H4 (cell line): ENCODE data around the gene TMEM92. TPM values are rescaled to one million over a fixed set of nuclear protein-coding genes. Genes with fewer than 3 reads are reported as not detected.
"Not testable (repeated sequence)": the region's sequence is repeated elsewhere in the genome, so short reads cannot be mapped to it uniquely, and the experiment has no call there.

Experiments
- DNase-seq: peaks from one replicate; pipeline ENCODE4 v3.0.0-alpha.2; 2015; ENCODE audit warnings: low spot score
- total RNA-seq: library from RNA; depleted of rRNA; stranded (reverse); fragments of >200 nt; shearing (Covaris generic); gene quantifications from 2 replicates; pipeline ENCODE4 v1.2.3, GENCODE V29; 2014

Gene TMEM92
- total RNA-seq, 1 experiment from 2014 or later, result 7.4 TPM

DNA sequence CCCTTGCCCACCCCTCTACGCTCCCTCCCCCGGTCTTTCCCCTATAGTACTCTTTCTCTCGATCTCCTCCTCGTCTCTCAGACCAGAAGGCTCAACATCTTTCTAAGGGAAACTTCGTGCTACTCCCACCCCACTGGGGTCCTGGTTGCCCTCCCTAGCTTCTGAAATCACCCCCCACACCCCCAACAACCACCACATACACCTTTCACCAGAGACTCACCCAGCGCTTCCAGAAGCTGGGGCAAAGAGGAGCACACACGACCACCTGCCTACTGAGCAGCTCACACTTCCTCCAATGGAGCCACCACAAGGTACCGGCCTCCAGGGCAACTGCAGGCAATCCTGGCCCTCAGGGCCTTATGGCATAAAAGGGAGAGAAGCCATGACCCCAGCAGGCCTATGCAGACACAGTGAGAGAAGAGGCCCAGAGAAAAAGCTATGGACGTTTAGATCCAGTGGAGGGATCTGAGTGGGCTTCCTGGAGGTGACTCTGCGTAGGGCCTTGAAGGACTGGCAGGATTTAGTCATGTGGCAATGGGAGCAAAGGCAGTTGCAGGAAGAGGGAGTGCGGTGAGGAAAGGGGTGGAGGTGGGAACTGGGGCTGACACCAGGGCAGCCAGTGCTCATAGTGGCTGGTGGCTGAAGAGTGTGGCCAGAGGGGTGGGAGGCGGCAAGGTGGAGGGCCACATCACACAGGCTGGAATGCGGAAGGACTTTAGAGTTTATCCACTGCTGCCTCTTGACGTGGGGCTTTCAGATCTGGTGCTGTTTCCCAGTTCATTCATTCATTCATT, 12.1 kb upstream of the TMEM92 start:
- DNase-seq, result no peak

- no peak for DNase-seq
Observed at GRCh38 chr17:50263331-50264262, 10.7 kb upstream of the TMEM92 start.

GRCh38 chr17:50264263-50265113, 9.8 kb upstream of the TMEM92 start:
- DNase-seq, result no peak

DNA sequence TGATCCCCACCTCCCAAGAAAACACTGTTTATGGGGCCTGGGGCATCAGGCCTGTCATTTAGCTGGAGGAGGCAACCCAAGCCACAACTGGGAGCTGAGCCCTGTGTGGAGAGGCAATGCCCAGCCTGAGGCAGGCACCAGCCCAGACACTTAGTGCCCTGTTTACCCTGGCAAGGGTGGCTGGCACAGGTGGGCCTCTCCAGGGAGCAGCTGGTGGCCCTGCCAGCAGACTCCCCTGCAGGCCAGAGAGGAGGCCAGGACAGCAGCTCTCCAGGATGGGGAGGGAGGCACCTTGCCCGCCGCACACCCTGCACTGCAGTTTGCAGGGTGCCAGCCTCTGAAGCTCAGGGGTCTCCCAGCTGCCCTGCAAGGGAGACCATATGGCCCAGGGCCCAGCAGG, 9.1 kb upstream of the TMEM92 start:
- DNase-seq, result no peak

GRCh38 chr17:50265690-50266315, 8.5 kb upstream of the TMEM92 start:
- peak; percentile 53 for DNase-seq

GRCh38 chr17:50266384-50267073, 7.7 kb upstream of the TMEM92 start:
- DNase-seq, result peak; percentile 94

DNA sequence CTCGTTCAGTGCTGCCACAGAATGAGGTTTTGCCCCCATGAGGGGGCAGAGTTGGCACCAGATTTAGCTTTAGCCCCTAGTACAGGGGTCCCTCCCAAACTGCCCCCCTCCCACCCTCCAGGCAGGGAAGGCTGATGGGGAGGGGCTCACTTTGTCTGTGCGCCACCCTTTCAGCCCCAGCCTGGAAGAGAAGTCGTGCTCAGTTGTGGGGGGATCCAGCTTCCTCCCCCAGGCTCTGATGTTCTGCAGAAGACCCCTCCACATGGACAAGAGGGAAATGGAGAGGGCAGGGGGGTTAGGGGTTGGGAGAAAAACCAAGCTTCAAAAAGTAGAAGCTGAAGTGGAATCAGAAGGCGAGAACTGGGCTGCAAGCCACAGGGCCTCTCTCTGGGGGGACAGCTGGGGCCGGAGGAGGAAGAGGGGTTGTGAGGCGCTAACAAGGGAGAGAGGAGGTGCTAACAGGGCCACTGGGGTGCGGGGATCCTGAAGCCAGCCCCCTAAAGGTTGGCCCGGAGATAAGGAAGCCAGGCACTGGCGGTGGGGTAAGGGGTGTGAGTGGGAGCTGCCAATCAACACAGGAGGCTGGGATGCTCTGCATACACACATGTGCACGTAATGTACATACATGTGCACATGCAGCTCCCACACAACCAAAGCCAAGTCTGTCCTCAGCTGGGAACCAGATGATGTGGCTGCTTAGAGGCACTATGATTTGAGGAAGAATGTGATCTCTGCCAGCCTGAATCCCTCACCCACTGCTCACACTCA, 7.0 kb upstream of the TMEM92 start:
- DNase-seq, result no peak

- DNase-seq, result no peak
Observed at GRCh38 chr17:50268026-50268425, 6.2 kb upstream of the TMEM92 start.

DNA sequence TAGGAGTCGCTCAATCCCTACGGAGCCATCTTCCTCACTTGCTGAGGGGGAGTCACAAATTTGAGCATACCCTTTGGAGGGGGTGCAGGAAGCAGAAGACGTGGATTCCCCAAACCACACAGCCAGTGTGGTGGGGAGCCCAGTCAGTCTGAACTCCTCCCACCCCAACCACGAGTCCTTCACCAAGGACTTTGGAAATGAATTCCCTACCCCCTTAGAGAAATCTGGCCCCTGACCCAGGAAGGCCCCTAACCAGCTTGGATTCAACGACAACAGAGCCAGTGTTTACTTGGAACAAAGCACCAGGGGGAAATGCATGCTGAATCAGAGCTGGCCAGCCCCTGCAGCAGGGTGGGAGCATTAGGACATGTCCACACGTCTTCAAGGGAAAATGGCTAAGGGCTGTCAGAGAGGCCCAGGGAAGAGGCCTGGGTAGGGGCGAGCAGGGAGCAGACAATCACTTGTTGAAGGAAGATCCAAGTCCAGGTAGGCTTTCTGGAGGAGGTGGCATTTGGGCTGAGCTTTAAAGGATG, 5.5 kb upstream of the TMEM92 start:
- DNase-seq, result no peak

DNA sequence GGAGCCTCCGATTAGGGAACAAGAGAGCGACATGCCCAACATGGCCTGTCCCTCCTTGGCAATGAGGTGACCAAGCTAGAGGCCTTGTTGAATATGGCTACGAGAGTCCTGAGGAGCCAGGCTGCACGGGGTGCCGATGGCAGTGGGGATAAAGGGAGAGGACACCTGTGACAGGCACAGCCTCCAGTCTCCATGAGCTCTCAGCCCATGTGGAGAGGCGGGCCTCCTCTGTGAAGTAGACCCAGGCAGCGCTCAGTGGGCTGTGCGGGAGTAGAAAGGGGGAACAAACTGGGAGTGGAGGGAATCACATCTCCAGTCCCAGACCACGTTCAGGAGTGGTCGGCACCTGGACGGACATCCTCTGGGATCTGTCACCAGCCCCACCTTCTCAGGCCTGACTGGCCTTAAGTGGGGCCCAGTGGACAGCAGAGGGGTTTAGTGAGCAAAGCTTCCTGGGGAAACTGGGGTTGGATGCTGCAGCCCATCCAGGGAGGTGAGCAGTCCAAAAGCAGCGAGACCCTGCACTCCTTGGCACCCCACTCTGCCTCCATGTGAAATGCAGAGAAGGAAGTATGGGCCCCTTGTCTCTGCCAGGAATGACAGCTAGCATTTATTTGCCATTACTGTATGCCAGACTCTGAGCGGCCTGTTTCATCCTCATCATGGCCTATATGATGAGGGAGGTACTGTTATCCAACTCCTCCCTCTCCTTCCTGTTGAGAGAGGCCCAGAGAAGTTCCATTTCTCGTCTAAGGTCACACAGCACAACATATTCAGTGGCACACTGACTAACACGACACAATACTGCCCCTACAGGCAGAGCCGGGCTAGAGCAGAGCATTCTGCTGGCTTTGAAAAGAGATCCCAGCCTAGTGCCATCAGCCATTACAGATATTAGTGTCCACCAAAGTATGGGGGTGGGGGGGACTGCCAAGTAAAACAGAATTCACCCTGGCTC, 4.5 kb upstream of the TMEM92 start:
- DNase-seq, result peak; percentile 78

DNA sequence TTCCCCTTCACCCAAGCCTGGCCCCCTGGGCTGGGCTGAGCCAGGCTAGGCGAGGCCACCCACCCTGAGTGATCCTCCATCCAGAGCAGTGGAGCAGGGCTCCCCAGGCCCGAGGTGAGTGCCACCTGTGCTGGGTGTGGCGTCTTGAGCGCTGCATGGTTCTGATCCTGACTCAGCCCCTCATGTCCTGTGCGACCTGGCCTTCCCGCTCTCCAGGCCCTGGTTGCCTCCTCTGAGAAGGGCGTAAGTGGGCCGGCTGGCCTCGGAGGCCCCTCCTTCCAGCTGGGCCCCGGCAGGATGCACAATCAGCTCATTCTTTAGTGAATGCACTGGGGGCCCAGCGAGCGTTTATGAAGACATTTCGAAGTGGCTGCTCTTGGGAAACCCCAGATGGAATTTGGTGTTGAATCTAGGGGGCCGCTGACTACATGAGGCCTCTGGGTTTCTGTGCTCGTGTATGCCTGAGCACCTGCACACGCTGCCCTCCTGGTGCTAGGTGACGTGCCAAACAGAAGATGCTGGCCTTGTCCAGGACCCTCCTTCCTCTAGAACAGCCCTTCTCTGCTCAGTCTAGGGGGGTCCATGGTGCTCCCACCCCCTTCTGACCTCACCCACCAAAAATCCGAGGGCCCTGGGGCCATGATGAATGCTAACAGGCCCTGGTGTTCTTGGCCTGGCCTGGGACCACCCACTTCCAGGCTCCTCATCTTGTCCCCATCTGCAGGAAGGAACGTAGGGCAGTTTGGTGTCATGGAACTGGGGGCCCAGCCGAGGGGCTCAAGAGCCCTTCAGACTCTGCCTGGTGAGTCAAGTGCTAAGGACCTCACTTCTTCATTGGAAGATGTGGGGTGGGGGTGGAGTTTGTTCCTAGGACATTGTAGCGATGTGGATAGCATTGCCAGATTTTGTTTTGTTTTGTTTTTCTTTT, 3.6 kb upstream of the TMEM92 start:
- DNase-seq, result no peak

DNA sequence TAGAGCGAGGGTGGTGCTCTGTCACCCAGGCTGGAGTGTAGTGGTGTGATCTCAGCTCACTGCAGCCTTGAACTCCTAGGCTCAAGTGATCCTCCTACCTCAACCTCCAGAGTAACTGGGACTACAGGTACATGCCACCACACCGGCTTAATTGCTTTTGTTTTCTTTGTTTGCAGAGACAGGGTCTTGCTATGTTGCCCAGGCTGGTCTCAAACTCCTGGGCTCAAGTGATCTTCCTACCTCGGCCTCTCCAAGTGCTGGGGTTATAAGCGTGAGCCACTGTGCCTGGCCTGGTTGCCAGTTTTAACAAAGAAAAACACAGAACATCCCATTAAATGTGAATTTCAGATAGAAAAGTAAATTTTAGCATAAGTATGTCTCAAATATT, 2.9 kb upstream of the TMEM92 start:
- DNase-seq, result not testable (repeated sequence)

GRCh38 chr17:50272246-50272645, 2.0 kb upstream of the TMEM92 start:
- DNase-seq, result no peak

DNA sequence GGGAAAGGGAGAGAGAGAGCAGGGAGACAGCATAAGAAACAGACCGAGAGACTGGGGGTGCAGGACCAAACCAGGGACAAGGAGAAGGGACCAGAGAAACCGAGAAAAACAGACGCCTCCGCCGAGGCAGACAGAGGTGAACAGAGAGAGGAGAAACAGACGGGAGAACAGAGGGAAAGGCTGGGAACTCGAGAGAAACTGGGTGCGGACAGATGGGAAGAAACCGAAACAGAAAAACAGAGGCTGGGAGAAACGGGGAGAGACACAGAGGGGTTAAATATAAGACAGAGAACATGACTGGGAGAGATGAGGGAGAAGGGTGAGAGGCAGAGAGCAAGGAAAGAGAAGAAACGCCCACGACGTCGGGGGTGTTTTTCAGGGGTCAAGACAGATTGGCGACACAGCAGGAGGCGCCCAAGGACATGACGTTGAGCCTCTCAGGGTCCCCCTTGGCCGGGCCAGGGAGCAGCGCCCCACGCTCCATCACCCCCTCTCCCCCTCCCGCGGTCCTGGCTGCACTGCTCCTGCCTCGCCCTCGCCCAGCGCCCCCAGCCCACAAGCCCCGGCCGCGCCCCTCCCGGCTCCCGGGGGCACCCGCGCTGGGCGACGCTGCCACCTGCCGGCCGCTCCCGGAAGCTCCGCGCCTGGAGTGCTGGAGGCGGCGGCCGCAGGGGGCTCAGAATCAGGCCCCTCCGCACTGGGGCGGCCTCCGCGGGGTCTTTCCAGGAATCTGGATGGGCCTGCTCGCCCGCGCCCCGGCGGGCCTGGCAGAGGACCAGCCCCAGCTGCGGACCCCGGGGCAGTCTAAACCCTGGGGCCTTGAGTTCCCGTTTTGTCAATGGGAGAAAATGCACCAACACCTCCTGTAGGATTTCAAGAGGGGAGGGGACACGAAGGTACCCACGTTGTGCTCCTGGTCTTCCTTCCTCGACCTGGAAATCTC, 1.3 kb upstream of the TMEM92 start:
- peak; percentile 43 for DNase-seq

DNA sequence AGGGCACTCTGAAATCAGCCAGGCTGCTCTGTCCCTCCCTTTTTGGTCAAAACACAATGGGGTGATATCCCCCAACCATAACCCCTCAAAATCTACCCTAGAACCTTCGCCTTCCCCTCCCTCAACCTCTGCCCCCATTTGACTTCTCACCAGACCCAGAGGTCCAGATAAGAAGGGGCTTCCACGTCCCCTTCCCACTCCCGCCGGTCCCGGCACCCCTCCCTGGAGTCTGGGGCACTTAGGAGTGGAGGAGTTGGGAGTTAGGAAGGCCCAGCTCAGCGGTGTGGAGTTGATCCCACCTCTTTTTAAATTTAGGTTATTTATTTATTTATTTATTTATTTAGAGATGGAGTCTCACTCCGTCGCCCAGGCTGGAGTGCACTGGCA, 619 bp upstream of the TMEM92 start:
- no peak for DNase-seq

DNA sequence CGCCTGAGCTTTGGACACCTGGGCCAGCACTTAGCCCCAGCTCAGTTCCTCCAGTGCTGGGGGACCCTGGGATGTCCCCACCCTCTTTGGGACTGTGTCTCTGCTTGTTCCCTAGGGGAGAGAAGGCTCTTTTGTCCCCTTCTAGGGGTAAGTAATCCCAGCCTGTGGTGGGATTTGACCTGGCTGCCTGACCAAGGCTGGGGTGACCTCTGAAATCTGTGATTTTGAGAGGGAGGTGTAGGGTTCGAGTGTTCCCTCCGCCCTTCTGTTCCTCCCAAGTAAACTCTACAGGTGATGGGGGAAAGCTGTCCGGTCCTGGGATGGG, 593 bp downstream of the TMEM92 start:
- DNase-seq, result no peak

DNA sequence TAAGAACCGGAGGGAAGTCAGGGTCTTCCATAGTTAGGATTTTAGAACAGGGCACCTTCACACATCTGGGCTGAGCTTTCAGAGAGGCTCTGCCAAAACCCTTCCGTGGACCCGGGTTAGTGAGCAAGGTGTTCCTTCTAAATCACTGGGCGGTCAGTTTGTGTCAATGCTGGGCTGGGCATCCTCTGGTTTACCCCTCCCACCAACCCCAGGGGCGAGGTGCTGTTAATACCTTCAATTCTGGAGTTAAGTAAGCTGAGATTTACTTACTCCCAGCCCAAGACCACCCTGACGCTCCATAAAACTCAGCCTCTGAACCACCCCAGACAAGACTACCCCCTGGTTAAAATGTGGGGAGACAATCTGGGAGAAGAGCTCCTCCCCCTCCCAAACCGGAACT, 1.0 kb downstream of the TMEM92 start:
- no peak for DNase-seq
